Parathyroid adenoma (tissue), 2 donors: ENCODE data around the gene SRGAP3.

Experiments used
- H2AFZ ChIP-seq: fragments of 300-600 bp; sonication (generic); one replicate; pipeline ENCODE4 v1.7.0; 2017; ENCODE audit warnings: antibody characterized with exemption, mild to moderate bottlenecking
- H3K27ac ChIP-seq: fragments of 300-600 bp; sonication (generic); one replicate; pipeline ENCODE4 v1.7.0; 2017
- H3K27me3 ChIP-seq: fragments of 300-600 bp; sonication (generic); one replicate; pipeline ENCODE4 v1.7.0; 2017; ENCODE audit warnings: low read length; ENCODE audit not compliant: control insufficient read depth, insufficient read depth
- H3K36me3 ChIP-seq: fragments of 300-600 bp; sonication (generic); one replicate; pipeline ENCODE4 v1.7.0; 2017; ENCODE audit warnings: low read length; ENCODE audit not compliant: control insufficient read depth, insufficient read depth
- H3K4me1 ChIP-seq: fragments of 300-600 bp; sonication (generic); one replicate; pipeline ENCODE4 v1.7.0; 2017; ENCODE audit warnings: control low read depth
- H3K4me2 ChIP-seq: fragments of 300-600 bp; sonication (generic); one replicate; pipeline ENCODE4 v1.7.0; 2017; ENCODE audit warnings: low read length
- H3K4me3 ChIP-seq: fragments of 300-600 bp; sonication (generic); one replicate; pipeline ENCODE4 v1.7.0; 2017; ENCODE audit warnings: low read depth, low read length
- H3K79me2 ChIP-seq: fragments of 300-600 bp; sonication (generic); one replicate; pipeline ENCODE4 v1.7.0; 2017; ENCODE audit warnings: control low read depth
- H3K9ac ChIP-seq: fragments of 300-600 bp; sonication (generic); one replicate; pipeline ENCODE4 v1.7.0; 2017; ENCODE audit warnings: mild to moderate bottlenecking
- H3K9me3 ChIP-seq: fragments of 300-600 bp; sonication (generic); one replicate; pipeline ENCODE4 v1.7.0; 2017; ENCODE audit warnings: low read length; ENCODE audit not compliant: control insufficient read depth
- TF ChIP-seq, protein P1 (sequence below): fragments of 300-600 bp; sonication (generic); IDR thresholded peaks from one replicate; pipeline ENCODE4 v1.7.0; 2017; ENCODE audit warnings: antibody characterized with exemption, mild to moderate bottlenecking
- donor health status: primary hyperparathyroidism.

The SRGAP3 gene

DNA sequence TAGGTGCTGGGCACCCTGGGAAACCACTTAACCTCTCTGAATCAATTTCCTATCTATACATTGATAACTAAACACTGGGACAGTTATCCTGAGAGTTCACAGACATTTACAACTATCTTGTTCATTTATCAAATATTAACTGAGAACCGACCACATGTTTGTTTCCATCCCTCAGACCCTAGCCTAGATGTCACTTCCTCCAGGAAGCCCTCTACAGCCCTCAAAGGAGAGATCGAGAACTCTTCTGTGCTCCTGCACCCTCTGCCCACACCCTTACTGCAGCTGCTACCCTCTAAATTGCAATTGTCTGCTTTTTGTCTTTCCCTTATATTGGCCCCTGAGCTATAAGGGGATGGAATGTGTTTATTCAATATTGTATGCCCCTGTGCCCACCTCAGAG is 46.1 kb downstream of the SRGAP3 start:
- Histone ChIP-seq H3K4me3 (no peak overlapping the region), H3K79me2 (no peaks in the 10 kb centered on the region), H3K9ac (no peak overlapping the region), H3K27ac (no peak overlapping the region), H3K4me1 (peaks cover 5% of the 10 kb centered on the region), H3K36me3 (no peaks in the 10 kb centered on the region), H3K9me3 (no peaks in the 10 kb centered on the region), H2AFZ (no peak overlapping the region), H3K4me2 (no peak overlapping the region), H3K27me3 (no peaks in the 10 kb centered on the region)
- TF ChIP-seq, protein P1, sequence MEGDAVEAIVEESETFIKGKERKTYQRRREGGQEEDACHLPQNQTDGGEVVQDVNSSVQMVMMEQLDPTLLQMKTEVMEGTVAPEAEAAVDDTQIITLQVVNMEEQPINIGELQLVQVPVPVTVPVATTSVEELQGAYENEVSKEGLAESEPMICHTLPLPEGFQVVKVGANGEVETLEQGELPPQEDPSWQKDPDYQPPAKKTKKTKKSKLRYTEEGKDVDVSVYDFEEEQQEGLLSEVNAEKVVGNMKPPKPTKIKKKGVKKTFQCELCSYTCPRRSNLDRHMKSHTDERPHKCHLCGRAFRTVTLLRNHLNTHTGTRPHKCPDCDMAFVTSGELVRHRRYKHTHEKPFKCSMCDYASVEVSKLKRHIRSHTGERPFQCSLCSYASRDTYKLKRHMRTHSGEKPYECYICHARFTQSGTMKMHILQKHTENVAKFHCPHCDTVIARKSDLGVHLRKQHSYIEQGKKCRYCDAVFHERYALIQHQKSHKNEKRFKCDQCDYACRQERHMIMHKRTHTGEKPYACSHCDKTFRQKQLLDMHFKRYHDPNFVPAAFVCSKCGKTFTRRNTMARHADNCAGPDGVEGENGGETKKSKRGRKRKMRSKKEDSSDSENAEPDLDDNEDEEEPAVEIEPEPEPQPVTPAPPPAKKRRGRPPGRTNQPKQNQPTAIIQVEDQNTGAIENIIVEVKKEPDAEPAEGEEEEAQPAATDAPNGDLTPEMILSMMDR: no peak

DNA sequence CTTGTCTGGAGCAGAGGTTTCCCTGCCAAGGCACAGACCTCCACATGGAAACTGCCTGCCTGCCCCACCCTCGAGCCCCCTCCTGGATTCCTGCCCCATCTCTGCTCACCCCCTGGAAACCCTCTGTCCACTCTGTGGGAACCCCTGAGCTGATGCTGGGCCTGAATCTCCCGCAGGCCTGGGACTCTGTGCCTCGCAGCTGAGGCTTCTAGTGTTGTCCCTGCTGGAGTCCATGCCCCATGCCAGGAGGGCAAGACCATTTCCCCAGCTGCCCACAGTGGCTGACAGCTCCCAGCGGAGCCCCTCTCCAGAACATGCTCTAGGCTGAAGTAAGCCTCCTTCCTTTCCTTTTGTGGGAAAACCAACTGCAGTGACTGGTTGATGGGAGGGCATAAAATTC is 46.9 kb downstream of the SRGAP3 start:
- Histone ChIP-seq H3K4me1 (peaks cover 5% of the 10 kb centered on the region), H3K9me3 (no peaks in the 10 kb centered on the region), H3K27ac (no peak overlapping the region), H3K4me2 (no peak overlapping the region), H3K36me3 (no peaks in the 10 kb centered on the region), H2AFZ (no peak overlapping the region), H3K79me2 (no peaks in the 10 kb centered on the region), H3K4me3 (no peak overlapping the region), H3K27me3 (no peaks in the 10 kb centered on the region), H3K9ac (no peak overlapping the region)
- TF ChIP-seq, protein P1: no peak

DNA sequence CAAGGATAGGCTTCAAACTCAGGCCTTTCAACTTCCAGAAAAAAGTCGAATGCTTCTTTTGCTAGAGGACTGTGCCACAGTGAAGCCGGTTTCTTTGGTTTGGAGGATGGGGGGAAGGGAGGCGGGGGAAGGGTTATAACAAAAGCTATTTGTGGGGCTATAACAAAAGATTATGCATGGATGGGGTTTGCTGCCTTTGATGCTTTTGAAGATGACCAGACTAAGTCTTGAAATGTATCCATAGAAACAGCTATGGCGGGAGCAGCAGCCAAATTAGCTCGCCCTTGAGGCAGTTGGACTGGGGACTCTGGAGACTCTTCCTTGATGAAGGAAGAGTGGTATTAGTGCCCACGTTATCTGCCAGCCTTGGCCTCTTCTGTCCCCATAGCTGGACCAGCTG is 47.5 kb downstream of the SRGAP3 start:
- no peaks in the 10 kb centered on the region for H3K9me3 ChIP-seq
- no peak overlapping the region for H3K27ac ChIP-seq
- H3K4me2 ChIP-seq: no peak overlapping the region
- no peaks in the 10 kb centered on the region for H3K36me3 ChIP-seq
- TF ChIP-seq, protein P1: no peak
- no peaks in the 10 kb centered on the region for H3K79me2 ChIP-seq
- no peak overlapping the region for H3K4me3 ChIP-seq
- H3K9ac ChIP-seq: no peak overlapping the region
- no peaks in the 10 kb centered on the region for H3K27me3 ChIP-seq
- no peak overlapping the region for H2AFZ ChIP-seq
- H3K4me1 ChIP-seq: peaks cover 5% of the 10 kb centered on the region

DNA sequence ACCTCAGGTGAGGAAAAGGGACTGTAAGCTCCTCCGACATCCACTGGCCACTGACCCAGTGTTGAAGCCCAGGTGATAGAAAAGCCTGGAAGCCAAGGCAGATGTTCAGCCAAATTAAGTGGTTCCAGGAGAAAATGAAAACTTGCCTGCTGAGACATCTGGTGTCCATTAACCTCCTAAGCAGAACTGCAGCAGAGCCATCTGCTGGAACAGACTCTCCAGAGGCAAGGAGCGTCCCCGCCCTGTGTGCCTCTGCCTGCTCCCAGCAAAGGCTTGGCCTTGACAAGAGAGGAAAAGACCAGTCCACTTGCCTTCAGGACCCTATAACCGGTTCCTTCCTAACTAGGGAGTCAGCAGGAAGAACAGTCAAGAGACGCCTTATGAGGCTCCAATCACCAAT is 48.2 kb downstream of the SRGAP3 start:
- peaks cover 5% of the 10 kb centered on the region for H3K4me1 ChIP-seq
- H3K9me3 ChIP-seq: no peaks in the 10 kb centered on the region
- no peak overlapping the region for H2AFZ ChIP-seq
- no peak overlapping the region for H3K4me2 ChIP-seq
- H3K36me3 ChIP-seq: no peaks in the 10 kb centered on the region
- TF ChIP-seq, protein P1: no peak
- H3K27me3 ChIP-seq: no peaks in the 10 kb centered on the region
- H3K27ac ChIP-seq: no peak overlapping the region
- H3K9ac ChIP-seq: no peak overlapping the region
- H3K79me2 ChIP-seq: no peaks in the 10 kb centered on the region
- H3K4me3 ChIP-seq: no peak overlapping the region

DNA sequence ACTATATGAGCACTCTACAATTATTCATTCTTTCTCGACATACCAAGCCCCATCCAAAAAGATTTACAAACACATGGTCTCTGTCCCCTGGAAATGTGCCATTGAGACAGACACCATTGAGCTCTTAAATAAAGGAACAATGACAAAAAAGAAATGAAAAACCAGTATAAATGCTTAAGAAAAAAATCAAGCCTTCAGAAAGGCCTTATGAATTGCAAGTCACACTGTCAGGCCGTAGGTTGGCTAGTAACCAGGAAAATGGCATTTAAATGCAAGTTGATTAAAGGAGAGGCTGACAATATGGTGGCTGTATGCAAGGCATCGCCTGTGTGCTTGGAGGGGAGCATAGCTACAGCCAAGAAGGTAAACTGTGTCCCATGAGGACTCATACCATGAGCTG is 49.7 kb downstream of the SRGAP3 start:
- Histone ChIP-seq H3K4me2 (no peak overlapping the region), H3K4me1 (peaks cover 5% of the 10 kb centered on the region), H3K9me3 (no peaks in the 10 kb centered on the region), H3K79me2 (no peaks in the 10 kb centered on the region), H3K27ac (no peak overlapping the region), H3K9ac (no peak overlapping the region), H2AFZ (no peak overlapping the region), H3K4me3 (no peak overlapping the region), H3K27me3 (no peaks in the 10 kb centered on the region), H3K36me3 (no peaks in the 10 kb centered on the region)
- TF ChIP-seq, protein P1: no peak
